Ovary (tissue), 3 donors: ENCODE data around the gene APBB2.

Source experiments
- CTCF ChIP-seq, 3 donors: fragments of 450-650 bp in 2 of 3; fragments of 200-600 bp in 1 of 3; IDR thresholded peaks; one replicate each; pipeline versions ENCODE4 v1.5.1 to v1.8.0; 2016 to 2022; ENCODE audit warnings: antibody characterized with exemption in 3 of 3, mild to moderate bottlenecking in 1 of 3
- EP300 ChIP-seq: sonication (generic); formaldehyde crosslinking; IDR thresholded peaks from one replicate; pipeline ENCODE4 v1.6.1; 2017; ENCODE audit warnings: antibody characterized with exemption
- POLR2A ChIP-seq: fragments of 450-650 bp; IDR thresholded peaks from one replicate; pipeline ENCODE4 v1.6.1; 2017; ENCODE audit warnings: antibody characterized with exemption, mild to moderate bottlenecking, moderate library complexity
- donor health status: DM: no; HTN: no; CAD: no.

GRCh38 chr4:40828661-40829060, 385.7 kb downstream of the APBB2 start:
- TF ChIP-seq CTCF (IDR thresholded peaks at IDR 0.05): no peak
- no peak for TF ChIP-seq EP300
- no peak for TF ChIP-seq POLR2A
